ENCODE data around the gene KRTAP10-12.

Gene KRTAP10-12

DNA sequence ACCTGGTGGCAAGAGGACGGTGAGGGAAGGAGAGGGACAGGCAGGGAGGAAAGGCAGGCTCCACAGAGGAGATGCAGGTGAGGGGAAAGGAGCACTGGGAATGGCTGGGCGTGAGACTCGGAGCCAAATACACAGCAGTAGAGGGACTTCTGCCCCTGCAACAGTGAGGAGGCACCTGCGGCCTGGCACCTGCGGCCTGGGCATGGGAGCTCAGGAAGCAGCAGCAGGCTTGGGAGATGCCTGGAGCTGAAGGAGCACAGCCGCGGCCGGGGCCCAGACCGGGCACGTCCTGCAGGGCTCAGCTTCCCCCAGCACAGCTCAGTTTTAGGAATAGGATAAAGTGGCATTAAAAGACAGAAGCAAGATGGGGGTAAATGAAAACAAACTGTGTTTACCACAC is 35.3 kb downstream of the KRTAP10-12 start:
- no peak for FAIRE-seq

DNA sequence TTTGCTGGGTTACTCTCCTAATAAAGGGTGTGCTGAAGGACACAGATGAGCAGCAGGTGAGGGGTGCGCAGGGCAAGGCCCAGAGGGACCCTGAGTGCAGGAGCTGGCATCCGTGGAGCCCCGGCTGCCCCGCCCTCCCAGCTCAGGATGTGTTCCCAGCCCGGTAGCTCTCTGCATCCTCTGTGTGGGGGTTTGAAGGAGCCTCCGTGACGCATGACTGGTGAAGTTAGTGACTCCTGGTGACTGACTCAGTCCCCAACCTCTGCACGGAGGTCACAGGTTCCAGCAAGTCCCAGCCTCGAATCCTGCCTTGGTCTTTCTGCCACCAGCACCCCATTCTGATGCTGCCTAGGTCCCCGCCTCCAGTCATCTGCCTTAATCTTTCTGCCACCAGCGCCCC is 36.0 kb downstream of the KRTAP10-12 start:
- FAIRE-seq (no peak), DNase-seq (ENCODE audit: low spot score) (no peak)

More for the DNA sequence above, 35.3 kb downstream of the KRTAP10-12 start:
- DNase-seq (ENCODE audit: low spot score) = no peak

DNA sequence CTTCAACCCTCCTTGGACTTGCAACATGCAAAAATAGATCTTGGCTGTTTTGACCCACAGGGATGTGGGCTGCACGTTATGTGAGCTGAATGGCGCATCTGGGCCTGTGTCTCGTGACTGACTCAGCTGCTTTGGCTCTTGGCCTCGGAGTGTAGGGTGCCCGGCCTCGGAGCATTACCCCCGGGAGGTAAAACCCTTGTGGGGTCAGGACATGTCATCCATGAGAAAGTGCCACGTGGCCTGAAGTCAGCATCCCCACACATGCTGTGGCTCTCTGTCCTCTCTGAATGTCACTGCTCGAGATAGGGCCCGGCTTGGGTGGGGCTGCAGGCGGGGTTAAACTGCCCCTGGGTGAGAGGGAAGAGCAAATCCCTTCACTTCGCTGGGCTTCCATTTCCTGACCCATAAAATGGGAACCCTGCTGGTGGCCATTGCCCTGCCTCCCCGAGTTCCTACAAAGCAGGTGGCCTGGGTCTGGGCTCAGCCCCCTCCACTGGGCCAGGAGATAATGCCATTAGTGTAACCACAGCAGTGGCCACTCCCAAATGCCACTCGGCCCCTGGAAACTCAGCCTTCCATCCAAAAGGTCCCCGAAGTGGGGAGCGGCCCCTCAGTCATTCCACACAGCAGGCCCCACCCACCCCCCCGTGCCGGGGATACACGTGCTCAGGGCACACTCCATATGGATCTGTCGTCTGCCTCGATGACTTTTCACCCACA is 37.2 kb downstream of the KRTAP10-12 start:
- FAIRE-seq = no peak
- no peak for DNase-seq (ENCODE audit: low spot score)

DNA sequence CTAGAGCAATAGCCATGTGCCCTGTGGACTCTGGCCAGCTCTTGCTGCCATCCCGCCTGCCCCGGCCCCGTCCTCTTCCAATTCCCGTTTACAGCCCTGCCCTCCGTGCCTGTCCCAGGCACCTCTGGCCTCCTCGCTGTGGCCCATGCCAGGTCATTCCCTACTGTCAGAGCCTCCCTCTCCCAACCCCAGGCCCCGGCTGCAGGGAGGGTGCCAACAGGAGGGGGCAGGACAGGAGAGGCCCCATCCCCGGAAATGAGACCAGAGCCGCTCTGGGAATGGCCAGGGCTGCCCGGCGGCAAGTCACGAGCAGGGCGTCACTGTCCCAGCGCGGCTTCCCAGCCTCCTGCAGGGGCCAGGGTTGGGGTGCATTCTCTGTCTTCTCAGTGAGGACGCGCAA is 37.9 kb downstream of the KRTAP10-12 start:
- DNase-seq (ENCODE audit: low spot score) (no peak), FAIRE-seq (no peak)

DNA sequence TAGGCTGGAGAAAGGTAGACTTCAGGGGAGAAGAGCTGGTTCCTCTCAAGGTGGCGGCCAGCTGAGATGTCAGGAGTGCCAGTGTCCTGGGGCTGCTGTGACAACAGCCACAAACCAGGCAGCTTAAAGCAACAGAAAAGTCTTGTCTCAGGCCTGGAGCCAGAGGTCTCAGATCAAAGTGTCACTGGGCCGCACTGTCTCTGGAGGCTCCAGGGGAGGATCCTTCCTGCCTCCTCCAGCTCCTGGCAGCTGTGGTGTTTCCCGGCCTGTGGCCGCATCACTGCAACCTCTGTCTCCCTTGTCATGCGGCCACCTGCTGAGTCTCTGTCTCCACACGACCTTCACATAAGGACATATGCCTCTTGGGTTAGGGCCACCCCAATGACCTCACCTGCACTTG is 38.8 kb downstream of the KRTAP10-12 start:
- FAIRE-seq (no peak), DNase-seq (ENCODE audit: low spot score) (no peak)

DNA sequence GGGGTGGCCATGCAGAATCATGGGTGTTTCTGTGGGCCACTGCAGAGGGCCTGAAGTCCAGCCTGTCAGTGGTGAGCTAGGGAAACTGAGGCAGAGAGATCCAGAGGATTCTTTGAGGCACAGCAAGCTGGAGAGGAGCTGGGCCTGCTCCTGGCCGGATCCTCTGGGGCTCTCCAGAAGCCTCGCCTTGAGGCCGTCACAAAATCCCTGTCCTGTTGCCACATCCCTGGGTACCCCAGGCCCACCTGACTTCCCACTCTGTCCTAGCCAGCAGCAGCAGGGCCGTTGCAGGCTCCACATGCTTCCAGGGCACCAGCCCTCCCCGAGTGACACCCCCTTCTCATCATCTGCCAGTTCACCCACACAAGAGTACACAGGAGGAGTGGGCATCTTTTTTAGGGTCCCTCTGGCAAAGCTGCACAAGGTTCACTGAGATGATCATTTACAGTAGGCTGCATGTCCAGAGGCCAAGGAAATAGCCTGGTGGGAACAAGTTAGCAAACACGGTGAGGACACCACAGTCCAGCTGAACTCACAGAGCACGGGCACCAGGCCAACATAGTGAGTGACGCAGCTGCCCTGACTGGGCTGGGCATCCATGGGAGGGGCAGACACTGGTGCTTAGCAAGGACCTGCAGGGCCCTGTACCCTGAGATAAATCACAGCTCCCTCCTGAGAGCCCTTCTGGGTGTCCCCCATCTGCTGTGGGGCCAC is 39.5 kb downstream of the KRTAP10-12 start:
- FAIRE-seq (no peak), DNase-seq (ENCODE audit: low spot score) (no peak)

DNA sequence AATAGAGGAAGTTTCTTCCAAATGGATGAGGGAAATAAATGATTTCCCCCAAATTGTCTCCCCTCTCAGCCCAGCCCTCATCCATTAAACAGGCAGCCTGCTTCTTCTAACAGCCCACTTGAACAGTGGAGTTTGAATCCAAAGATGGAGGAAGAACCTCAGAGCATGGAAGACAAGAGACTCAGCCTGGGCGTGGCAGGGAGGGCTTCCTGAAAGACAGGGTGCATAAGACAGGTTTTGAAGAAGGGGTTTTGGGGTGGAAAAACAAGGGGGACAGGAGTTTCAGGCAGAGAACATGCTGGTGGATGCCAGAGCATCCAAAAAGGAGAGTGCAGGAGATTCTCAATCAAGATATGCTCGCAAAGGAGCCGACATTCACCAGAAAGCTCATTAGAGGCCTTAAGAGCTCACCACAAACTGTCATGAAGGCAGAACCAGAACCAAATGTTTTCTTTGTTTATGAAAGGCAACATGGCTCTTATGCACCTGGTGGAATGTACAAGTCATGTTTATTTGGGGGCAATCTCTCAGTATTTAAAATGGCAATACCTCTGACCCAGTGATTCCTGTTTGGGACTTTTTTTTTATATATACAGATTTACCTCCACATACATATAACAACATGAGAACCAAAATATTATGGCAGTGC is 40.9 kb downstream of the KRTAP10-12 start:
- DNase-seq (ENCODE audit: low spot score) (no peak), FAIRE-seq (no peak)

DNA sequence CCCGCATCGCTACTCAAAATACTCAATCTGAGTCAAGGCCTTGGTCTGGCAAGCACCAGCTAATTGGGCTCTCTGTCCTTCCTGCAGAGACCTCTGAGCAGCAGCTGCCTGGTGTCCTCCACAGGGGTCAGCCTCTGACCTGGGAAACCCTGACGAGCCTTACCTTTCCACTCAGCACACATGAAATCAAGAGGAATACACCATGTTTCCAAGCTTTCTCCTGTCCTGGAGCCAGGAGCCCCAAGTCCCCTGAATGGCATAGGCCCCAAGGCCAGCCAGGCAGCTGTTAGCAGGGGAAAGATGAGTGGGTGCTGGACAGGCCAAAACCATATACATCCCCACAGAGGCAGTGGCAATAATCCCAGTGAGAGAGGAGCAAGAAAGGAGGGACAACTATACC is 41.6 kb downstream of the KRTAP10-12 start:
- FAIRE-seq = no peak
- no peak for DNase-seq (ENCODE audit: low spot score)

DNA sequence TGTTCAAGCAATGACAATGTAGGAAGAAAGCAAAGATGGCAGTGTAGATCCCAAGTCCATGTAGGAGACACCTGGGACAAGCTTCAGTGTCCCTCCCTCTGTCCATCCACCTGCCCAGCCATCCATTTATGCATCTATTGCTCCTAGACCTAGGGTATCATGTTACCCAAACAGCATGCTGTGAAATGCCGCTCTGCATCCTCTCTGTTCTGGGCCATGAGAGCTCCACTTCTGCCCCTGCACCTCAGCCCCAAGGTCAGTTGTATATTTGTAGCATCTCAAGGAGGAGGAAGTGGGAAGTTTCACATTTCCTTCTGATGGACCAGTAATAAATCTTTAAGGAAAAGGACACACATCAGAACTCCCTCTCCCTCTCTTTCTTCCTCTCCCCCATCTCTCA is 42.3 kb downstream of the KRTAP10-12 start:
- FAIRE-seq (no peak), DNase-seq (ENCODE audit: low spot score) (no peak)

DNA sequence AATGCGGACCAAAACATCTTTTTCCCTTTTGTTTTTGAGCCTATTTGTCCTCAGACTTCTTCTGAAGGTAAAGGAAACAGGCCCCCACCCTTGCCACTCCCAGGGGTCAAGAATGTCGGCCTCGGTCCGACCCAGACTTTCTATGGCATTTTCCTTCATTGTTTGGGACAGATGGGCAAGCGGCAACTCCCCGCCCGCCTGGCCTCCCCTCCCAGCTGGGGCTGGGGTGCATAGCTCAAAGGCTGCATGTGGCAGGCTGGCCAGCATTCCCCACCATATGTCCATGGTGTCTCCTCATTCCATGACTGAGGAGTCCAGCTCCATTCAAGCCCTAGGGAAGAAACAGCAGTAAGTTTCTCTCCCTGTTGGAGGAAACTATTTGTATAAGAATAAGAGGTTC is 43.8 kb downstream of the KRTAP10-12 start:
- DNase-seq (ENCODE audit: low spot score) (no peak), FAIRE-seq (no peak)

DNA sequence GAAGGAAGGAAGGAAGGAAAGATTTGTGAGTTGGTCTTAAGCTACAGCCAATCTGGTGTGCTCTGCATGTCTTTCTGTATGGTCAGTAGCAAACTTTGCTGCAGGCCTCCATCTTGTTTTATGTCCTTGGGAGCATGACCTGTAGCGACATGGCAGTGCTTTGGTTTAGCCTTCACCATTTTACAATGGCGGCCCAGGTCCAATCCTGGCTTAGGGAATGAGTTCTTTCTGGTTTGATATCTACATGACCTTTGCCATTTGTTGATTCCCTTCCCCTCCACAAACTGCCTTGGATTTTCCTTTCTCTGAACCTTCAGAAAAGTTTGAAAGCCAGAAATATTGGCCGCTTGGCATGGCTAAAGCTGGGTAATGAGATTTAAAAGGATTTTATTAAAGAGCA is 44.9 kb downstream of the KRTAP10-12 start:
- DNase-seq (ENCODE audit: low spot score) (no peak), FAIRE-seq (no peak)

DNA sequence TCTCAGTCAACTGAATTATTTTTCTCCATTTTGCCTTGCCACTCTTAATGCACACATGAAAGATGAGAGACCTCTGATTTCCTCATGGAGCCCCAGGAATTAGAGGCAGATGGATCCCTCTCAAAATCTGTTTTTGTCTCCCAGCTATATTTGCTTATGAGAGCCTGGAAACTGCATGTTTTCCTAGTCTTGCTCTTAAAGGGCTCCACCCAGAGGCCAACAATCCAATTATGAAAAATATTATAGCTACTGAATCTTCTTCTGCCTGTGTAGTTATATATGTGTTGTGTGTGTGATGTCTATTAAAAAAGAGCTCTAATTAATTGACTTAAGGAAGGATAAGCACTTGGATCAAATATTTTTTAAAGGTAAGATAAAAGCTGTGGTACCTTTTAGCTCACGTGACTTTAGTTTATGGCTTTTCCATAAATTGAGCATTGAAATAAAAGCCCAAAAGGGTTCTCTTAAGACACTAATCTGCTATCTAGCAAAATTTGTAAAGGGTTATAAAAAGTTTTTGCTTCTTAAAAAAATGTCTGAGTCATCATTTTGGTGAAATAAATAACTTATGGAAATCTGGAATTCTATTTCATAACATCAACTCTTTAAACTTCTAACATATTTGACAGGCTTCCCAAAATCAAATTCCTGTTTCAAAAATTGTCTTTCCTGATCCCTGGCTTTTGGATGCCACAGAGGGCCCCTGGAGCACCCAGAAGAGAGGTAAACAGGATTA is 45.6 kb downstream of the KRTAP10-12 start:
- FAIRE-seq = no peak
- DNase-seq (ENCODE audit: low spot score) = no peak

Data from urothelium cell line (cell line).